AML-193 (cell line): ENCODE results near the gene POLA2.
A peak's percentile ranks its signal among the peaks of the same experiment; 100 is the strongest.

ENCODE experiments used
- DNase-seq, 2 experiments: peaks; one replicate each; lab custom pipeline; 2025; lab: John Stamatoyannopoulos, UW

POLA2 gene

DNA sequence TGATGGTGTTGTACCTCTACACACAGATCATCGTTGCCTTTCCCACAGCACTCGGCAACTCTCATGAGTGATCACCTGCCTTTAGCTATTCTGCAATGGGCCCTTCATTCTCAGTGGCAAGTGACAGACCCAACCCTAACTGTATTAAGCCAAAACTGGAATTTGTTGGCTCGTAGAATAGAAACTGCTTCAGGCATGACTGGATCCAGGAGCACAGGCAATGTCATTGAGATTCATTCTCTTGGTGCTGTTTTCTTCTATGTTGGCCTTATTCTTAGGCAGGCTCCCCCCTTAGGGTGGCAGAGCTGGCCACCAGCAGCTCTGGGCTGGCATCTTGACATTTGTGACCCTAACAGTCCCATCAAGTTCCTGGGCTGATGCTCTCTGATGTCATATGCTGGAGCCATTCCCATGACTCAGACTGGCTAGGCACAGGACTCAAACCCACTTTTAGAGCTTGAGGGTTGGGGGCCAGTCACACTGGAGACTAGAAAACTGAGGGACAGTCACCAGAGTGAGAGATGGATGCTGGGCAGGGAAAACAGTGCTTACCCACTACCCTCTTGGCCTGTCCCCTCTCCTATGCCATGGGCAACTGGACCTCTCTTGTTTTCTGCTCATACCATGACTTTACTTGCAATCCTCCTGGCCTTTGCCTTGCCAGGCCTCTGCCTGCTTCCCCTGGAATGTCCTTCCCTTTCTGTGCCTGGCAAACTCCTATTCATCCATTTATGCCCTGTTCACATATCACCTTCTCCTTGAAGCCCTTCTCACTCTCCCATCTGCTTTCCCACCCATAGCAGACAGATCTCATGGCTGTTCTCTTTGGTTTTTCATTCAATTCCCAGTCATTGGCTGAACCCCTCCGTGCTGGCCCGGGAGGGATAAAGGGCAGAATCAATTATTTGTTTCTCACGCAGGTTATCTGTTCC is 45.8 kb downstream of the POLA2 start:
- DNase-seq: no peak

DNA sequence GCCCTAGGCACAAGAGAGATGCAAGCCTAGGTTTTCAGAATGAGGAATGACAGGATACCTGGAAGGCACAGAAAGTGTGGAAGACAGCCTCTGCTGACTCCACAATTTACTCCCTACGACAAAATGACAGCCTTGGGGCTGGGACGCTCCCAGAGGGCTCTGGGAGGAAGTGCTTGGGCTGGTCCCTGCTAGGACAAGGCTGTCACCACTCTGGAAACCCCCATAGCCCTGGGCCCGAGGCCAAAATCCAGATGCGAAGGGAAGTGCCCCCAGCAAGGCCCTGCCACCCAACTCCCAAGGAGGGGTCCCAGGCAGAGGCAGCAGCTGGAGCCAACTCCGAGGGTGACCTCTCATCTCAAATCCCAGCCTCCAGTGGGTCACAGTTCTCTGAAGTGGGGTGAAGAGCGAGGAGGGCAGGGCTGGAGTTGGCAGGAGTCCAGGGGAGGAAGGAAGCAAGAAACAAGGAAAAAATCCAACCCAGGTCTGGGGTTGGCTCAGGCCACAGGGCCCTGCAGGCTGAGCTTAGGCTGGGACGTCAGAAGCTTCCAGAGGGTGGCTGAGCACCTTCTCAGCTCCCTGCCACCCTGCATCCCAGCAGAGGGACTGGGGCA is 46.6 kb downstream of the POLA2 start:
- no peak for DNase-seq

DNA sequence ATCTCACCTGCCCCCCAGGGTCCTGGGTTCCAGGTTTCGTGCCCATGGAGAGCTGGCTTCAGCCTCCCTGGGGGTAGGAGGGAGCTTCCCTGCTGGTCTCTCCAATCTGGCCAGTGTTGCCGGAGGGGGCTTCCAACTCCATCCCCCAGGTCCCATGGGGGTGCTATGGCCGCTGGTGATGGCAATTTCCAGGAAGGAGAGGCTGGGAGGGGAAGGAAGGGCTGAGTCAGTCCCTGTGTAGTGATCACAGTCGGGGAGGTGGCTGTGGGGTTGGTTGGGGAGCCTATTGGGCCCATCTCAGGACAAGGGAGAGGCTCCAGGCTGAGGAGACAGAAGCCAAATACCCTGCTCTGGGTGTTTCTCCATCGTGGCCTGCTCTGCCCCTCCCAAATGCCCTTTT is 47.2 kb downstream of the POLA2 start:
- DNase-seq: no peak

DNA sequence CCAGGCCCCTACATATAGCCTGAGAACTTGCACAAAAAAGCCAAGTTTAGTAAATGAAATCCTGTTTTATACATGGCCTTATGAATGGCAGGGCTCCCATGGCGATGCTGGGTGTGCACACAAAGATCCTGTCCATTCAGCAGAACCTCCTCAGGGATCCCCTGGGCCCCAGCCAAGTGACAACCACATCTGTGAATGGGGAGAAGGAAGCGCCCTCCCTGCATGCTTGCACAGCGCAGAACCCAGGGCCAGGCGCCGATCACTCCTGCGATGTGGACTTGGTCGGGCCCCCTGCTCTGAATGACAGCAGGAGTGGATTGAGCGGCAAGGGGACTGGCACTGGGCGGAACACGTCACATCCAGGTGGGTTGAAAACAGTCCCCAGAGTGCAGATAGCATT is 48.5 kb downstream of the POLA2 start:
- DNase-seq: no peak

DNA sequence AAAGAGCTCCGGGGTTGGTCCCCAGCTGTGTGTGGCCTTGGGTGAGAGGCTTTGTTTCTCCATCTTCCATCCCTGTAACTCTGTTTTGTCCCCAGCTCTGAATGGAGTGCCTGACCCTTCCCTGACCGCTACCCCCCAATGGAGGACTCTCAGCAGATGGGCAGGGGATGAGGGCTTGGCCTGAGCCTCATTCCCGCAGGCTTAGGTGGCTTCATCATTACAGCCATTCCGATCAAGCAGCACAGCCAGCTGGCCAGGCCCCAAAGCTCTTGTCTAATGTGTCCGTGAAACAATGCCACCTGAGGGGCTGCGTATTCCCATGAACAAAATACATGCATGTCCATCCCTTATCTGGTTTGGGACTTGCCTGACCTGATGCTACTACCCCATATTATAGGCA is 49.0 kb downstream of the POLA2 start:
- DNase-seq: no peak

DNA sequence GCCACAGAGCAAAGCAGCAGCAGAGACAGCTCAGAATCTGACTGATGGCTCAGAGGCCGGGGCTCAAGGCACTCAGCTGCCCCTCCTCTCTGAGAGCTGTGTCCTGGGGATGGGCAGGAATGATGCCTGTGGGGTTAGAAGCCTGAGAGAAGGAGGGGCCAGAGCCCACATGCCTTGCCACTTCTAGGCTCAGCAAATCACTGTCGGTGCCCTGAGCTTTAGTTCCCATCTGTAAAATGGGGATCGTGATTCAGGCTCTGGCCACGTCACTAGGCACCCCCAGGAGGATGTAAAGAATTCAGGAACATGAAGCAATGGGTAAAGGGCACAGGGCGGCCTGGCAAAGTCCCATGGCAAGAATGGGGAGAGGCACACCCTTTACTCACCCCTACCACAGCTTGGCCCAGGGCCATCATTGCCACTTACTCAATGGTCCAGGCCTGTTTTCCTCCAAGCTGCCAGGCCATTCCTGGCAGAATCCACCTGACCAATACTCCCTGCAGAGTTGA is 49.5 kb downstream of the POLA2 start:
- DNase-seq: no peak

DNA sequence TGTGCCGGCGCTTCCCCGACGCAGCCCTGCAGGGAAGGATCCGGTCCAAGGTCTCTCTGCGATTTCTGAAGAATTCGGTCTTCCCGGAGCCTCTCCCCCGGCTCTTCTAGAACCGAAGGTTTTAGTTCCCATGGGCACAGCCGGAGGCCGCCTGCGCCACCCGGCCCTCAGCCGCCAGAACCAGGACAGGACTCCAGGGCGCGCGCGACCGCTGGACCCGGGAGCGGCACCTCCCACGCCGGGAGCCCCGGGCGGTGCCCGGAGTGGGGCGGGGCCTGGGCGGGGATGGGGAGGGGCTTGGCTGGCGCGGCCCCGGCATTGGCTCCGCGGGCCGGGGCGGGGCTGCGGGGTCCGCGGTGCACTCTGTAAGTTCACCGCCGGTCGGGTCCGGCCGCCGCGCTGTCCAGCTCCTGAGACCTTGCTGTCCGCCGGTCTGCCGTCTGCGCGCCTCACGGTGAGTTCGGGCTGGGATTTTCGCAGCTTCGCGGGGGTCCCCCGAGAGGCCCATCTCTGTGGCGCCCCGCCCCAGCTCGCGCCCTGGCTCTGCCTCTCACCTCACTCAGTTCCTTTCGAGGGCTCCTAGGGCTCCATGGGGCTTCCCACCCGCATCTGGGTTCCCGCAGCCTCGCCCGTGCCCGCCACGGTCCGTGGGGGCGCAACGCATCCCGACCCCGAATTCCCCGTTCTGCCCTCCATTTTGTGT is 52.9 kb downstream of the POLA2 start, which contains the start of gene CDC42EP2:
TSS of gene CDC42EP2 (plus strand) at position 366 of the 703 bp plus-strand sequence. CDS start 6,033 bp downstream, outside the sequence.
- peak; percentile 45 to 54 for DNase-seq

DNA sequence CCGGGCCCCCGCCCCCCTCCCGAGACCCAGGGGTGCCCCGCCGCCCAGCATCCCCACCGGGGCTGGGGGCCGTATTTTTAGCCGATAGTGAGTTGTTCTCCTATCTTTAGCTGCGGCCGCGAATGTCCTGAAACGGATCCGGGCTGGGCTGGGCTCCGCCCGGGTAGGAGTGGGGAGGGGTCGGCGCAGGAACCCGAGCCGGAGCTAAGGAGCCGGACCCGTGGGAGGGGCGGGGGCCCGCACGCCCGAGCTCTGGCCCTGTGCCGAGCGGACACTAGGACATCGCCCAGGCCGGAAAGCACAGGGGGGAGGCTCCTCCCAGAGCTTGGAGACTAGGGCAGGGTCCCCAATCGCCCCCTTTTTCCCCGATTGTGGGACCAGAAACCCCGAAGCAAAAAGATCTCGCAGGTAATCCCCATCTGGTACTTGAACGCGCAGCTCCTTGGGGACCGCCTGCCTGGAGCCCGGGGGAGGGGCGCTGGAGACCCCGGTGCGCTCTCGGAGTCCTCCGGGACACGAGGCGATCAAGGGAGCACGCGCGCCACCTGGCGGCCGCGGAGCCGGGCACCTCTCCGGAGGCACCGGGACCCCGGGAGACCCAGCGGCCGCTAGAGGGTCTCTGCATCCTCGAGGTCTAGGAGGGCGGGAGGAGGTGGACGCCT is 53.6 kb downstream of the POLA2 start:
- peak; percentile 36 to 37 for DNase-seq

DNA sequence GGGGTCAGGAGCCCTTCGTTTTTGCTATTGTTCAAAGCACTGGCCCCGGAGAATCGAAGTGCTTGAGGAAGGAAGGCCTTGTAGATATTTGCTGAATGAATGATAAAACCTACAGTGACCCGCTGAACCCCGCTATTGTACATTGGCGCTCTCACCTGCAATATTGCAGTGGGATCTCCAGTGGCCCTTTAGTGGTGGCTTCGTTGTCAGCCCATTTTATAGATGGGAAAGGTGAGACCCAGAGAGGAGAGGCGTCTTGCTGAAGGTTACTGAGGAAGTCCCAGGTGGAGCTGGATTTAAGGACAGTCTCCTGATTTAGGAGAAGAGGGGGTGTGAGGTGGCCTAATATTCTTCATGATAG is 54.1 kb downstream of the POLA2 start:
- no peak for DNase-seq

DNA sequence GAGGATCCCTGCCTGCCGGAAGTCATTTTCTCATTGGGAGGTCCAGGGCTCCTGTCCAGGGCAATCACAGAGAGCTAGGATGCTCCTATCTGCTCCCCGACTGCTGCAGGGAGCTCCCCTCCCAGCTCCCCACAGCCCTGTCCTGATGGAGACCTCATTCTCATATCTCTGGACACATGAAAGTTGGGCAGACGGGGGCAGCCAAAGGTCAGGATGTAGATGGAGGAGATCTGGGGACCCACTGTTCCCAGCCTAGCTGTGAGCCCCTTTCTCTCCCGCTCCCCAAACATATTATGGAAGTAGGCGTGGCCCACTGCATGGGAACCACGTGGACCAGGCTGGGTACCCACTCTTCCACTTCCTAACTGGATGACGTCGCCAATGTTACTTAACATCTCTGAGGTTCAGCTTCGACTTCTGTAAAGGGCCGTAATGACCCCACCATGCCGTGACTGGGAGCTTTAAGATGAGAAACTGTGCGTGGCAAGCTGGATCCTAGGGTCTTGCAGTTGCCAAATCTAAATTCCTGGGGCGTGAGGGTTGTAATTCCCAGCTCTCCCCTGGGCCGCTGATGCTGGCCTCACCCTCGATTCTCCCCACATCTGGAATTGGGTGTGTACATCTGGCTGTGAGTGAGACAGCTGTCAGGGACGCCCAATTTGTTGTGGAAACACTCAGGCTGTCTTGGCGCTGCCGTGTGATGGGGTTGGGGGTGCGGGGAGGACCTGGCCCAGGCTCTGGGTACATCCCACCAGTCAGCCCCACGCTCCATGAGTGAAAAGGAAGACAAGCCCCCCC is 54.7 kb downstream of the POLA2 start:
- no peak for DNase-seq

DNA sequence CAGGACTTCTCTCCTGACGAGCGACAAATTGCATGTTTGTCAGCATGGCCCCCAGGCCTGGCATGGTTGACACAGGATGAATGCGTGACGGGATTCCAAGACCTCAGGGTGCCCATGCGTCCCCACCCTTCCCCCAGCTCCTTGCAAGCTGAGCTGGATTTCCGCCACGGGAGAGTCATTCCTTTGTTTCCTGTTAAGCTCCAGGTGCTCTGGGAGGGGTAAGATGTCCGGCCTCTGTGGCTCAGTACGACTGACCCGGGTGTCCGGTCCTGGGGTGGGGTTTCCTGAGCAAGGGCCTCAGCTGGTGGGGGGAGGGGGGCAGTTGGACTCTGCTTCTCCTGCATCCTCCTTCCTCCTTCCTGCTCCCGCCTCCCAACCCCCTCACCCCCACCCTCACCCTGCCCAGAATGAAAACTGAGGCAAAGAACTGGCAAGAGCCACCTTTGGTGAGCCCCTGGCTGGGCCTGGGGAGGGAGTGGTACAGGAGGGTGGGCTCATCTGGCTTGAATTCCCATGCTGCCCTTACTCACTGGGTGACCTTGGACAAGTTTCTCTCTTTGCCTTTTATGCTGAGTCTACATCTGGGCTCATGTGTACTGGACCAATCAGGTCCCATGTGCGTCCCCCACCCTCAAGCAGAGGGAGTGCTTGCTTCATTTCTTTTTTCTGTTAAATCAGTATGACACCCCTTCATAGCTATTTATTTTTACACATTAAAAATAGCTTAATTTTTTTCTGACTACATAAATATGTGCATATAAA is 55.4 kb downstream of the POLA2 start:
- DNase-seq: no peak

DNA sequence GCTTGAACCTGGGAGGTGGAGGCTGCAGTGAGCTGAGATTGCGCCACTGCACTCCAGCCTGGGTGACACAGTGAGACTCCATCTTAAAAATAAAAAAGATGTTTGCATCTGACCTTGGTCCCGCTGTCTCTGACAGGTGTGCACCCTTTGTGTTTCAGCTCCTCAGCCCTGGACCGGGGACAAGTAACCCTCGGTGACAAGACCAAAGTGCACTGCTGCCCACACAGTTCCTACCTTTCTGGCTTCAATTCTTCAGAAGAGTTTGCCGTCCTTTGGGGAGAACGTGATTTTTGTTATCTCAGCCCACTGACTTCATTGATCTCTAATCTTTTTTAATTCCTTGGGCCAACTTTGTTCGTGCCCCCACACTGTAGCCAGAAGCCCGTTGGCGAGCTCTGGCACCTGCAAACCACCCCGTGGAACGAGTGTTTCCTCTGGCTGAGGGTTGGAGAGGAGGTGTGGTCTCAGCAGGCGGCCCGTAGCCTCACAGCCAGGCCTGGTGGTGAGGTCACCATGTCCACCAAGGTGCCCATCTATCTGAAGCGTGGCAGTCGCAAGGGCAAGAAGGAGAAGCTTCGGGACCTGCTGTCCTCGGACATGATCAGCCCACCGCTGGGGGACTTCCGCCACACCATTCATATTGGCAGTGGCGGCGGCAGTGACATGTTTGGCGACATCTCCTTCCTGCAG is 58.8 kb downstream of the POLA2 start:
- DNase-seq: no peak

DNA sequence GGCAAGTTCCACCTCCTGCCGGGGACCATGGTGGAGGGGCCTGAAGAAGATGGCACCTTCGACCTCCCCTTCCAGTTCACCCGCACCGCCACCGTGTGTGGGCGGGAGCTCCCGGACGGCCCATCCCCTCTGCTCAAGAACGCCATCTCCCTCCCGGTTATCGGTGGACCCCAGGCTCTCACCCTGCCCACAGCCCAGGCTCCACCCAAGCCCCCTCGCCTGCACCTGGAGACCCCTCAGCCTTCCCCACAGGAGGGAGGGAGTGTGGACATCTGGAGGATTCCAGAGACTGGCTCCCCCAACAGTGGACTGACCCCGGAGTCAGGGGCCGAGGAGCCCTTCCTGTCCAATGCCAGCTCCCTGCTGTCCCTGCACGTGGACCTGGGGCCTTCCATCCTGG is 59.3 kb downstream of the POLA2 start:
- no peak for DNase-seq

DNA sequence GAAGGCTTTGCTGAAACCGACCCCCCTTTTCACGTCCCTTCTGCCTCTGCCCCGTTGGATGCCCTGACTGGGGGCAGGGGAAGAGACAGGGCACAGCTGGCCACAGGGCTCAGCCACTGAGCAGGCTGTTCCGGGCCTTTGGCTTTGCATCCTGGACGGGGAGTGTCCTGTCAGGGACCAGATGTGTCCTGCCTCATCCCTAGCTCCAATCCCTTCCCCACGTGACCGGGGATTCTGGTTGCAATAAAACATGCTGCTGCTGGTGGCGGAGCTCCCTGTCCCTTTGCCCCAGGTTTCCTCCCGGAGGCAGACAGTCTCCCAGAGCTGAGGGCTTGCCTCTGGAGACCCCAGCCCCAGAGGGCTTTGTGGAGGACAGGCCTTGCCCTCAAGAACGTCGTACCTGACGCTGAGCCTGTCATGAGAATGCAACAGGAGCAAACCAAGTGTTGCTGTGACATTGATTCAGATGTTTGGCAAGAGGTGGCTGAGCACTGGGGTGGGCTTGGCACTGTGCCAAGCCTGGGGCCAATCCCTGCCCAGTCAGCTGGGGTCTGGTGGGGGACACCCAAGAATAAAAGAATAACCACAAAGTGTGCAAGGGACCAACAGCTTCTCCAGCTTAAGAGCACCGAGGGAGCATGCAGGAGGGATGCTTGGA is 60.2 kb downstream of the POLA2 start:
- DNase-seq: no peak

DNA sequence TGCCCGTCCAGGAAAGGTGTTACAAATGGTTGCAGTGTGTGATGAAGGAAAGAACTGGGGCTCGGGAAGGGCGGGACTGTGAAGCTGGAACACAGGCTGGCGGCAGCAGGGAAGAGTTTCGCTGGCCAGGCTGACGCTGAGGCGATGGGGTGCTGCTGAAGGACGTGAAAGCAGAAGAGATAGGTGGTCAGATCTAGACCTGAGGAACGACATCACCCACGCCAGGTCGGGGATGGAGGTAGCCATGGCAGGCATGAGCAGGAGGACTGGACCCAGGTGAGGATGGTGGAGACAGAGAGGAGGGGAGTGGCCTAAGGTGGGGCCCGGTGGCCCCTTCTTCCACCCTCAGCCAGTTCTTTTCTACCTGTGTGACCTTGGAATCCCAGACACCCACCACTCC is 62.1 kb downstream of the POLA2 start:
- DNase-seq: no peak

DNA sequence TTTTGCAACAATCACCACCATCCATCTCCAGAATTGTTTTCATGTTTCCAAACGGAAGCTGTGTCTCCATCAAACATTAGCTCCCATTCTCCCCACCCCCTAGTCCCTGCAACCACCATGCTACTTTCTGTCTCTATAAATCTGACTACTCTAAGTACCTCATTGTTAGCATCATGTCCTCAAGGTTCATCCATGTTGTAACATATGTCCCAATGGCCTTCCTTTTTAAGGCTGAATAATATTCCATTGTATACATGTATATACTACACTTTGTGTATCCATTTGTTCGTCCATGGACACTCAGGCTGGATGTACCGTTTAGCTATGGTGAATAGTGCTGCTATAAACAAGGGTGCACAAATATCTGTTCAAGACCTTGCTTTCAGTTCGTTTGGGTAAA is 63.7 kb downstream of the POLA2 start:
- DNase-seq: no peak

DNA sequence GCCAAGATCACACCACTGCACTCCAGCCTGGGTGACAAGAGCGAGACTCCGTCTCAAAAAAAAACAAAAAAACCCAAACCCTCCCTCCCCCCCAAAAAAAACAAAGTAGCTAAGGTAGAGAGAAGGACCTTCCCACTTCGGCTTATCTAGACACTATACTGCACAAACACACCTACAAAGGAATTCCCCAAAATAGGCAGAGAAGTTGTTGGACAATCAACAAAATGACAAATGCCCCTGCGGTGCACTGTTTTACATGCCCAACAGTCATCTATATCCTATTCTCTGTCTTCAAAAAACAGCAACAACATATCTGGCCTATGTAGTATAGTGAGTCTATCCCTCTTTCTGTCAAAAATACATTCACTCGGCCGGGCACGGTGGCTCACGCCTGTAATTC is 65.3 kb downstream of the POLA2 start:
- DNase-seq: no peak

DNA sequence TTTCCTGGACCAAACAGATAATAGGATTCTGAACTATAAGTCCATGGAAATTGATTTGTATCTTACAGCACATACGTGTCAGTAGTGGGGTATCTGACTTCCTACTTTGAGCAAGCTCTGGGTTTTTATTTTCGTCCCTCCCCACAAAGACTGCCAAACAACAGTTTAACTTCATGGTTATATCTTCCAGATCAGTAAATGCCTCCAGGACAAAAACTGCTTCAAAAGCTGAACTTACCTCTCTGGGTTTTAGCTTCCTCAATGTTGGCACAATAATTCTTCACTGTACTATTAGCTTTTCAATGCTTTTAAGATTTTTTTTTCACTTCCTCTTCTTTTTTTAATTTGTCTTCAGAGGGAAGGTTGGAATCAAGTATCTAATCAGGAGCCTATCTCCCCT is 67.7 kb downstream of the POLA2 start:
- DNase-seq: peak in 1 of 2 experiments; percentile 37

DNA sequence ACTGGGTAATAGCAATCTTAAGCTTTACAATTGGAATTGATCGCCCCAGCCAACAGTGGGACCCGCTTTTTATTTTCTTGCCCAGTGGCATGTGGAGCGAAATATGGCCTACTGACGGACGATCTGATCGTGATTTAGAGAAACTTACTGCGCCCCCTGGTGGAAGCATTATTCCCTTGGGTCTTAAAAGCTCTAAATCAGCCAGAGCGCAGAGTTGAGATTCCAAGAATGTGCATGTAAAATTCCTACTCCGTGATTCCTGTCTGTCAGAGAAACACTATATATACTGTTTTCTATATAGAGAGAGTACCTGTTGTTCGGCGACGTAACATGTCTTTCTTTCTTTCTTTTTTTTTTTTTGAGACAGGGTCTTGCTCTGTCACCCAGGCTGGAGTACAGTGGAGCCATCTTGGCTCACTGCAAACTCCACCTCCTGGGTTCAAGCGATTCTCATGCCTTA is 68.2 kb downstream of the POLA2 start:
- peak; percentile 73 to 84 for DNase-seq
